Measurements from ENCODE around the gene DCT.

DNA sequence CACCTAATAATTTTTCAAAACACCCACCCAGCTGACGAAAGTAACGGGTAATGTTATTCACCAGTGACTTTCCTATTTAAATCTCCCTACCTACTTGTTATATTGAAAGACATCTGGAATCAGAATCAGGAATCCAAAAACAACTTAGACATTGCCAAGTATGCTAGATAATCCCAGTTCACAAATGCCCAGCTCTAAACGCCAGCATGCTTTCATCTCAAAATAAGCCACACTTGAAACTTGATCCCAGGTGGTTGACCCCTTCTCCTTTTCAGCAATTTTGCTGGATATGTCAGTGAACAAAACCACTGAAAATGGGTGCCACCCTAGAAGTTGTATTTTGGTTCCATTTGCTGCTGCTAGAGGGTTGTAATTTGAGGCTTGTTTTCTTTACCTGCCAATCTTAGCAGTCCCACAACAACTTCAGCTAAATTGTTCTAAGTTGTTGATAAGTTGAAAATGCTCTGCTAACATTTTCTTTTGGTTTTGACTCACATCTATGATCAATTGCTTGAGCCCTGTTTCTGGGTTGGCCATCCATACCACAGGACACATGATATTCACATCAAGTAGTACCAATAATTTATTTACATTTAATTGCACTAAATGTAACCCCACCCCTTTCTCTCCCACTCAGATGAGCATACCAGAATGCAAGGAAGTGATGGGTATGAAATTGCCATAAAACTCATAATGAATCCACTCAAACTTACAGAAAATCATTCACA is 66.4 kb downstream of the DCT start:
- TF ChIP-seq, protein P1, sequence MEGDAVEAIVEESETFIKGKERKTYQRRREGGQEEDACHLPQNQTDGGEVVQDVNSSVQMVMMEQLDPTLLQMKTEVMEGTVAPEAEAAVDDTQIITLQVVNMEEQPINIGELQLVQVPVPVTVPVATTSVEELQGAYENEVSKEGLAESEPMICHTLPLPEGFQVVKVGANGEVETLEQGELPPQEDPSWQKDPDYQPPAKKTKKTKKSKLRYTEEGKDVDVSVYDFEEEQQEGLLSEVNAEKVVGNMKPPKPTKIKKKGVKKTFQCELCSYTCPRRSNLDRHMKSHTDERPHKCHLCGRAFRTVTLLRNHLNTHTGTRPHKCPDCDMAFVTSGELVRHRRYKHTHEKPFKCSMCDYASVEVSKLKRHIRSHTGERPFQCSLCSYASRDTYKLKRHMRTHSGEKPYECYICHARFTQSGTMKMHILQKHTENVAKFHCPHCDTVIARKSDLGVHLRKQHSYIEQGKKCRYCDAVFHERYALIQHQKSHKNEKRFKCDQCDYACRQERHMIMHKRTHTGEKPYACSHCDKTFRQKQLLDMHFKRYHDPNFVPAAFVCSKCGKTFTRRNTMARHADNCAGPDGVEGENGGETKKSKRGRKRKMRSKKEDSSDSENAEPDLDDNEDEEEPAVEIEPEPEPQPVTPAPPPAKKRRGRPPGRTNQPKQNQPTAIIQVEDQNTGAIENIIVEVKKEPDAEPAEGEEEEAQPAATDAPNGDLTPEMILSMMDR (IDR thresholded peaks at IDR 0.05; ENCODE audit: low read depth, low read length) = no peak
- no peak for TF ChIP-seq POLR2A (IDR thresholded peaks at IDR 0.05; ENCODE audit: extremely low read depth, insufficient read length)
- TF ChIP-seq, protein P2, sequence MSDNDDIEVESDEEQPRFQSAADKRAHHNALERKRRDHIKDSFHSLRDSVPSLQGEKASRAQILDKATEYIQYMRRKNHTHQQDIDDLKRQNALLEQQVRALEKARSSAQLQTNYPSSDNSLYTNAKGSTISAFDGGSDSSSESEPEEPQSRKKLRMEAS (IDR thresholded peaks at IDR 0.05; ENCODE audit: low read depth, low read length) = no peak
- TF ChIP-seq MYC (IDR thresholded peaks at IDR 0.05; ENCODE audit: low read depth, low read length) = no peak

All from NB4 (cell line).